Body of pancreas (tissue), 4 donors: ENCODE measurements around the gene INO80C.

Experiments used
- POLR2A ChIP-seq, 3 donors: fragments of 450-650 bp; IDR thresholded peaks; one replicate each; pipeline ENCODE4 v1.6.1; 2016; ENCODE audit warnings: antibody characterized with exemption in 3 of 3, mild to moderate bottlenecking in 2 of 3
- TF ChIP-seq, protein P1 (sequence below), 7 experiments: fragments of 450-650 bp in 4 of 7; fragments of 200-600 bp in 3 of 7; sonication (generic) in 3 of 7; IDR thresholded peaks; one replicate each; pipeline ENCODE4 v1.5.1; 2016 to 2019; ENCODE audit warnings: antibody characterized with exemption in 7 of 7

DNA sequence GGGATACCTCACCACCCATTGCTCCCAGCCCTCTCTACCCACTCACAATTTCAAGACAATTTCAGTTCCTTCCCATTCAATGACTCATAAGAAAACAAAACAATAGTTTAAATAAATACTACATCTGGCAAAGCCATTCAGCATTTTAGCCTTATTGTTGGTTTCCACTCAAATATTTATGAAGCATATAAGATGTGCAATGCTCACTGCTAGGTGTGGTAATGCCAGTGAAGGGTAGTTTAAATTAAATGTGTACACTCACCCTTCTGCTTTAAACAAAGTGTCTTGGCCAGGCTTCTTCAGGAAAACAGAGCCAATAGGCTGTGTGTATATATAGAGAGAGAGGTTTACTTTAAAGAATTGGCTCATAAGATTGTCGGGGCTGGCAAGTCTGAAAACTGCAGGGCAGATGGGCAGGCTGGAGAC, 37.0 kb downstream of the INO80C start:
- TF ChIP-seq, protein P1, sequence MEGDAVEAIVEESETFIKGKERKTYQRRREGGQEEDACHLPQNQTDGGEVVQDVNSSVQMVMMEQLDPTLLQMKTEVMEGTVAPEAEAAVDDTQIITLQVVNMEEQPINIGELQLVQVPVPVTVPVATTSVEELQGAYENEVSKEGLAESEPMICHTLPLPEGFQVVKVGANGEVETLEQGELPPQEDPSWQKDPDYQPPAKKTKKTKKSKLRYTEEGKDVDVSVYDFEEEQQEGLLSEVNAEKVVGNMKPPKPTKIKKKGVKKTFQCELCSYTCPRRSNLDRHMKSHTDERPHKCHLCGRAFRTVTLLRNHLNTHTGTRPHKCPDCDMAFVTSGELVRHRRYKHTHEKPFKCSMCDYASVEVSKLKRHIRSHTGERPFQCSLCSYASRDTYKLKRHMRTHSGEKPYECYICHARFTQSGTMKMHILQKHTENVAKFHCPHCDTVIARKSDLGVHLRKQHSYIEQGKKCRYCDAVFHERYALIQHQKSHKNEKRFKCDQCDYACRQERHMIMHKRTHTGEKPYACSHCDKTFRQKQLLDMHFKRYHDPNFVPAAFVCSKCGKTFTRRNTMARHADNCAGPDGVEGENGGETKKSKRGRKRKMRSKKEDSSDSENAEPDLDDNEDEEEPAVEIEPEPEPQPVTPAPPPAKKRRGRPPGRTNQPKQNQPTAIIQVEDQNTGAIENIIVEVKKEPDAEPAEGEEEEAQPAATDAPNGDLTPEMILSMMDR (IDR thresholded peaks at IDR 0.05): no peak
- no peak for TF ChIP-seq POLR2A (IDR thresholded peaks at IDR 0.05)
